Fibroblast of the conjunctiva (primary cell): ENCODE results near the gene RBM4B.

Experiments
- DNase-seq: peaks from one replicate; pipeline ENCODE4 v3.0.0-alpha.2; 2010; ENCODE audit warnings: low read depth

Gene RBM4B

GRCh38 chr11:66706989-66707388, 29.3 kb upstream of the RBM4B start:
- DNase-seq, result no peak

- no peak for DNase-seq
Measured at GRCh38 chr11:66705587-66706335, 28.1 kb upstream of the RBM4B start.

- DNase-seq, result no peak
Measured at GRCh38 chr11:66704659-66705360, 27.1 kb upstream of the RBM4B start.

- DNase-seq, result no peak
Measured at GRCh38 chr11:66701432-66702240, 23.9 kb upstream of the RBM4B start.

- no peak for DNase-seq
Measured at GRCh38 chr11:66700742-66701141, 23.1 kb upstream of the RBM4B start.

- no peak for DNase-seq
Measured at GRCh38 chr11:66700337-66700736, 22.6 kb upstream of the RBM4B start.

GRCh38 chr11:66698491-66698890, 20.8 kb upstream of the RBM4B start:
- no peak for DNase-seq

GRCh38 chr11:66697988-66698387, 20.3 kb upstream of the RBM4B start:
- DNase-seq, result no peak

- DNase-seq, result no peak
Measured at GRCh38 chr11:66696146-66696545, 18.5 kb upstream of the RBM4B start.

GRCh38 chr11:66694732-66695207, 17.1 kb upstream of the RBM4B start:
- peak; percentile 96 for DNase-seq

- no peak for DNase-seq
Measured at GRCh38 chr11:66694056-66694410, 16.3 kb upstream of the RBM4B start.

- DNase-seq, result no peak
Measured at GRCh38 chr11:66693356-66694055, 15.8 kb upstream of the RBM4B start.

GRCh38 chr11:66692871-66693331, 15.2 kb upstream of the RBM4B start:
- no peak for DNase-seq

- no peak for DNase-seq
Measured at GRCh38 chr11:66692446-66692845, 14.8 kb upstream of the RBM4B start.

- DNase-seq, result no peak
Measured at GRCh38 chr11:66691311-66691980, 13.8 kb upstream of the RBM4B start.

GRCh38 chr11:66689661-66690590, 12.2 kb upstream of the RBM4B start:
- DNase-seq, result no peak

- no peak for DNase-seq
Measured at GRCh38 chr11:66688561-66689534, 11.2 kb upstream of the RBM4B start.

GRCh38 chr11:66687831-66688281, 10.2 kb upstream of the RBM4B start:
- no peak for DNase-seq
